Left lung (tissue), 10 donors: Measurements from ENCODE around the gene C1orf35. TPM values are rescaled to one million over a fixed set of nuclear protein-coding genes. Genes with fewer than 3 reads are reported as not detected.

Experiments
- ATAC-seq: fragments of 200-7000 bp; cut with Tn5 transposase; one replicate; pipeline ENCODE4 v1.9.1; 2020; ENCODE audit warnings: moderate library complexity
- DNase-seq, 4 donors: peaks; one replicate each; pipeline ENCODE4 v3.0.0-alpha.2; 2013 to 2020
- H3K27ac ChIP-seq, 2 donors: fragments of 200-600 bp; sonication (generic) in 1 of 2; one replicate each; pipeline versions ENCODE4 v1.5.0 to v1.8.0; 2020 to 2021
- H3K27me3 ChIP-seq, 2 donors: fragments of 200-600 bp; sonication (generic) in 1 of 2; one replicate each; pipeline versions ENCODE4 v1.5.0 to v1.8.0; 2020 to 2021
- H3K36me3 ChIP-seq, 2 donors: fragments of 200-600 bp; sonication (generic) in 1 of 2; one replicate each; pipeline versions ENCODE4 v1.5.0 to v1.8.0; 2020 to 2021
- H3K4me1 ChIP-seq, 2 donors: fragments of 200-600 bp; one replicate each; pipeline ENCODE4 v1.8.0; 2021
- H3K4me3 ChIP-seq, 2 donors: fragments of 200-600 bp; sonication (generic) in 1 of 2; one replicate each; pipeline versions ENCODE4 v1.5.0 to v1.8.0; 2020 to 2021; ENCODE audit warnings: mild to moderate bottlenecking in 1 of 2
- H3K9me3 ChIP-seq, 2 donors: fragments of 200-600 bp; sonication (generic) in 1 of 2; one replicate each; pipeline versions ENCODE4 v1.5.0 to v1.8.0; 2020 to 2021
- CTCF ChIP-seq, 2 donors: fragments of 200-600 bp; sonication (generic) in 1 of 2; IDR thresholded peaks; one replicate each; pipeline versions ENCODE4 v1.5.0 to v1.8.0; 2021; ENCODE audit warnings: antibody characterized with exemption in 2 of 2
- intact Hi-C, 2 donors: fragments of 100-400 bp; cut with DNase I; formaldehyde crosslinking; loops; one replicate each; pipeline versions ENCODE4 v1.11.2 to v1.14.2; 2022
- polyA plus RNA-seq, 6 donors: library from polyadenylated mRNA; unstranded; fragments of 120-200 nt; gene quantifications; one replicate each; pipeline ENCODE4 v1.2.1, GENCODE V29; 2013; ENCODE audit not compliant: insufficient read length in 6 of 6
- total RNA-seq, 2 donors: library from RNA; stranded (reverse); fragmentation: NEBNext Ultra II Directional; extraction: Animal tissue kit (Norgen Biotek cat#: 25700); gene quantifications; one replicate each; pipeline ENCODE4 v1.2.1, GENCODE V29; 2021
- donor health status: DM: no; HTN: yes; CAD: no.
- donor health status: DM: no; HTN: no; CAD: no.

Gene C1orf35
- total and polyA plus RNA-seq, 8 donors = 12.6 to 21.1 (median 17.0) TPM

GRCh38 chr1:228148935-228149405 is 45.8 kb upstream of the C1orf35 start:
- Histone ChIP-seq H3K27me3 (no peaks in the 10 kb centered on the region), H3K36me3 (peaks cover 0 to 57% of the 10 kb centered on the region in 2 donors), H3K27ac (peak overlapping the region; percentile 79 to 81), H3K9me3 (no peaks in the 10 kb centered on the region), H3K4me3 (no peak overlapping the region), H3K4me1 (peaks cover 6 to 65% of the 10 kb centered on the region in 2 donors)
- TF ChIP-seq CTCF (IDR thresholded peaks at IDR 0.05) = no peak
- intact Hi-C loops = no loop called here
- DNase-seq = peak in 1 of 4 donors; percentile 59
- ATAC-seq = no peak

GRCh38 chr1:228148196-228148861 is 45.2 kb upstream of the C1orf35 start:
- ATAC-seq = no peak
- TF ChIP-seq CTCF (IDR thresholded peaks at IDR 0.05) = no peak
- H3K4me1 ChIP-seq = peaks cover 6 to 71% of the 10 kb centered on the region in 2 donors
- DNase-seq = peak in 1 of 4 donors; percentile 65
- no peaks in the 10 kb centered on the region for H3K27me3 ChIP-seq
- no peak overlapping the region for H3K4me3 ChIP-seq
- intact Hi-C loops = no loop called here
- H3K9me3 ChIP-seq = no peaks in the 10 kb centered on the region
- peak overlapping the region; percentile 79 to 81 for H3K27ac ChIP-seq
- peaks cover 0 to 57% of the 10 kb centered on the region in 2 donors for H3K36me3 ChIP-seq

GRCh38 chr1:228147768-228148167 is 44.6 kb upstream of the C1orf35 start:
- H3K36me3 ChIP-seq = peaks cover 0 to 57% of the 10 kb centered on the region in 2 donors
- H3K27me3 ChIP-seq = no peaks in the 10 kb centered on the region
- peaks cover 10 to 77% of the 10 kb centered on the region in 2 donors for H3K4me1 ChIP-seq
- DNase-seq = peak in 1 of 4 donors; percentile 23
- no peaks in the 10 kb centered on the region for H3K9me3 ChIP-seq
- peak overlapping the region; percentile 79 to 81 for H3K27ac ChIP-seq
- no peak for TF ChIP-seq CTCF (IDR thresholded peaks at IDR 0.05)
- intact Hi-C loops = no loop called here
- H3K4me3 ChIP-seq = no peak overlapping the region
- no peak for ATAC-seq

- ATAC-seq = no peak
- DNase-seq = peak in 1 of 4 donors; percentile 75
- Histone ChIP-seq H3K4me1 (peaks cover 16 to 82% of the 10 kb centered on the region in 2 donors), H3K9me3 (no peaks in the 10 kb centered on the region), H3K27ac (peak overlapping the region; percentile 79 to 81), H3K4me3 (no peak overlapping the region), H3K27me3 (no peaks in the 10 kb centered on the region), H3K36me3 (peaks cover 0 to 63% of the 10 kb centered on the region in 2 donors)
- intact Hi-C loops = no loop called here
- no peak for TF ChIP-seq CTCF (IDR thresholded peaks at IDR 0.05)
Measured at GRCh38 chr1:228147151-228147693, 44.1 kb upstream of the C1orf35 start.

- no peak for TF ChIP-seq CTCF (IDR thresholded peaks at IDR 0.05)
- intact Hi-C loops = no loop called here
- H3K27ac ChIP-seq = peak overlapping the region in 1 of 2 donors; percentile 79
- DNase-seq (no peak), ATAC-seq (no peak)
- peaks cover 22 to 88% of the 10 kb centered on the region in 2 donors for H3K4me1 ChIP-seq
- H3K4me3 ChIP-seq = no peak overlapping the region
- H3K36me3 ChIP-seq = peaks cover 0 to 69% of the 10 kb centered on the region in 2 donors
- H3K27me3 ChIP-seq = no peaks in the 10 kb centered on the region
- no peaks in the 10 kb centered on the region for H3K9me3 ChIP-seq
Measured at GRCh38 chr1:228146417-228147150, 43.5 kb upstream of the C1orf35 start.
